Measurements from ENCODE around the gene BMP4. TPM values are rescaled to one million over a fixed set of nuclear protein-coding genes. Genes with fewer than 3 reads are reported as not detected.

The BMP4 gene
- total RNA-seq, 1 donor from 2014 or later = 3.7 TPM

GRCh38 chr14:53927171-53927570 lies 29.5 kb downstream of the BMP4 start:
- Mint-ChIP-seq H3K27ac (ENCODE audit: unreplicated experiment) (no peak overlapping the region), H3K4me3 (ENCODE audit: unreplicated experiment) (no peak overlapping the region), H3K27me3 (ENCODE audit: unreplicated experiment) (no peaks in the 10 kb centered on the region), H3K4me1 (ENCODE audit: low read depth, unreplicated experiment) (no peaks in the 10 kb centered on the region), H3K9me3 (ENCODE audit: unreplicated experiment) (no peaks in the 10 kb centered on the region), H3K36me3 (ENCODE audit: unreplicated experiment) (no peaks in the 10 kb centered on the region)
- no peak for DNase-seq
- no peak for TF ChIP-seq CTCF (IDR thresholded peaks at IDR 0.05; ENCODE audit: partially characterized antibody, unreplicated experiment)

- no peaks in the 10 kb centered on the region for H3K36me3 Mint-ChIP-seq (ENCODE audit: unreplicated experiment)
- no peak for TF ChIP-seq CTCF (IDR thresholded peaks at IDR 0.05; ENCODE audit: partially characterized antibody, unreplicated experiment)
- H3K4me1 Mint-ChIP-seq (ENCODE audit: low read depth, unreplicated experiment) = no peaks in the 10 kb centered on the region
- no peak overlapping the region for H3K4me3 Mint-ChIP-seq (ENCODE audit: unreplicated experiment)
- H3K27me3 Mint-ChIP-seq (ENCODE audit: unreplicated experiment) = no peaks in the 10 kb centered on the region
- no peak for DNase-seq
- H3K27ac Mint-ChIP-seq (ENCODE audit: unreplicated experiment) = no peak overlapping the region
- no peaks in the 10 kb centered on the region for H3K9me3 Mint-ChIP-seq (ENCODE audit: unreplicated experiment)
Measured at GRCh38 chr14:53925201-53925766, 31.3 kb downstream of the BMP4 start.

- no peak for DNase-seq
- H3K36me3 Mint-ChIP-seq (ENCODE audit: unreplicated experiment) = no peaks in the 10 kb centered on the region
- H3K27me3 Mint-ChIP-seq (ENCODE audit: unreplicated experiment) = no peaks in the 10 kb centered on the region
- no peak for TF ChIP-seq CTCF (IDR thresholded peaks at IDR 0.05; ENCODE audit: partially characterized antibody, unreplicated experiment)
- H3K4me3 Mint-ChIP-seq (ENCODE audit: unreplicated experiment) = no peak overlapping the region
- no peaks in the 10 kb centered on the region for H3K4me1 Mint-ChIP-seq (ENCODE audit: low read depth, unreplicated experiment)
- no peak overlapping the region for H3K27ac Mint-ChIP-seq (ENCODE audit: unreplicated experiment)
- H3K9me3 Mint-ChIP-seq (ENCODE audit: unreplicated experiment) = no peaks in the 10 kb centered on the region
Measured at GRCh38 chr14:53924753-53925152, 31.9 kb downstream of the BMP4 start.

GRCh38 chr14:53921027-53921426 lies 35.6 kb downstream of the BMP4 start:
- DNase-seq = no peak
- Mint-ChIP-seq H3K27me3 (ENCODE audit: unreplicated experiment) (no peaks in the 10 kb centered on the region), H3K4me1 (ENCODE audit: low read depth, unreplicated experiment) (no peaks in the 10 kb centered on the region), H3K4me3 (ENCODE audit: unreplicated experiment) (no peak overlapping the region), H3K36me3 (ENCODE audit: unreplicated experiment) (no peaks in the 10 kb centered on the region), H3K27ac (ENCODE audit: unreplicated experiment) (no peak overlapping the region), H3K9me3 (ENCODE audit: unreplicated experiment) (no peaks in the 10 kb centered on the region)
- no peak for TF ChIP-seq CTCF (IDR thresholded peaks at IDR 0.05; ENCODE audit: partially characterized antibody, unreplicated experiment)

GRCh38 chr14:53916239-53916638 lies 40.4 kb downstream of the BMP4 start:
- DNase-seq = no peak
- TF ChIP-seq CTCF (IDR thresholded peaks at IDR 0.05; ENCODE audit: partially characterized antibody, unreplicated experiment) = no peak
- Mint-ChIP-seq H3K36me3 (ENCODE audit: unreplicated experiment) (no peaks in the 10 kb centered on the region), H3K9me3 (ENCODE audit: unreplicated experiment) (no peaks in the 10 kb centered on the region), H3K4me1 (ENCODE audit: low read depth, unreplicated experiment) (no peaks in the 10 kb centered on the region), H3K4me3 (ENCODE audit: unreplicated experiment) (no peak overlapping the region), H3K27me3 (ENCODE audit: unreplicated experiment) (peaks cover 2% of the 10 kb centered on the region), H3K27ac (ENCODE audit: unreplicated experiment) (no peak overlapping the region)

Data from glutamatergic neuron (in vitro differentiated cells).